Neuronal stem cell (in vitro differentiated cells): Measurements from ENCODE around the gene DENND1C.
"Not testable (repeated sequence)": the region's sequence is repeated elsewhere in the genome, so short reads cannot be mapped to it uniquely, and the experiment has no call there.

Experiments
- DNase-seq: peaks from one replicate; pipeline ENCODE4 v3.0.0-alpha.2; 2013; ENCODE audit warnings: low spot score
- H2AFZ ChIP-seq: one replicate; pipeline ENCODE4 v1.6.1; 2013; ENCODE audit warnings: mild to moderate bottlenecking, low read length, inconsistent platforms
- H2AK5ac ChIP-seq: 2 replicates; pipeline ENCODE4 v1.6.1; 2013; ENCODE audit warnings: low read depth, mild to moderate bottlenecking, inconsistent platforms, low read length, moderate library complexity, mixed read lengths
- H2BK120ac ChIP-seq: 2 replicates; pipeline ENCODE4 v1.6.1; 2013; ENCODE audit warnings: low read depth, mild to moderate bottlenecking, inconsistent platforms, low read length, moderate library complexity, mixed read lengths
- H2BK12ac ChIP-seq: one replicate; pipeline ENCODE4 v1.6.1; 2013; ENCODE audit warnings: low read length, inconsistent platforms
- H2BK15ac ChIP-seq: 2 replicates; pipeline ENCODE4 v1.6.1; 2013; ENCODE audit warnings: mild to moderate bottlenecking, low read length, inconsistent platforms, mixed read lengths
- H2BK5ac ChIP-seq: one replicate; pipeline ENCODE4 v1.6.1; 2013; ENCODE audit warnings: inconsistent platforms, mild to moderate bottlenecking, low read length, moderate library complexity
- H3K14ac ChIP-seq: one replicate; pipeline ENCODE4 v1.6.1; 2013; ENCODE audit warnings: low read length, inconsistent platforms
- H3K18ac ChIP-seq: 2 replicates; pipeline ENCODE4 v1.6.1; 2013; ENCODE audit warnings: low read length, inconsistent platforms
- H3K23ac ChIP-seq: 2 replicates; pipeline ENCODE4 v1.6.1; 2013; ENCODE audit warnings: low read depth, mild to moderate bottlenecking, mixed read lengths, low read length, inconsistent platforms; ENCODE audit not compliant: poor library complexity
- H3K27ac ChIP-seq: replicated peaks from 3 replicates; pipeline ENCODE4 v1.5.1; 2013; ENCODE audit warnings: low read length, inconsistent platforms
- H3K27me3 ChIP-seq, 3 experiments: 2 replicates each; pipeline ENCODE4 v1.6.1; 2013; ENCODE audit warnings: low read length in 3 of 3, mild to moderate bottlenecking in 2 of 3, inconsistent platforms in 1 of 3, low read depth in 1 of 3, mixed read lengths in 1 of 3, moderate library complexity in 1 of 3; ENCODE audit not compliant: control insufficient read depth in 3 of 3, insufficient read depth in 3 of 3
- H3K36me3 ChIP-seq, 2 donors: replicated peaks in 1 of 2; 2 replicates each; pipeline ENCODE4 v1.6.1; 2013; ENCODE audit warnings: low read length in 2 of 2; ENCODE audit not compliant: control insufficient read depth in 2 of 2, insufficient read depth in 2 of 2
- H3K4ac ChIP-seq: 2 replicates; pipeline ENCODE4 v1.6.1; 2013; ENCODE audit warnings: inconsistent platforms, mild to moderate bottlenecking, low read length, moderate library complexity
- H3K4me1 ChIP-seq, 2 donors: 1 replicate in 1 of 2; 2 replicates in 1 of 2; pipeline ENCODE4 v1.6.1; 2013; ENCODE audit warnings: low read length in 2 of 2, low read depth in 1 of 2; ENCODE audit not compliant: control insufficient read depth in 2 of 2, insufficient read depth in 1 of 2
- H3K4me2 ChIP-seq: one replicate; pipeline ENCODE4 v1.6.1; 2013; ENCODE audit warnings: mild to moderate bottlenecking, low read length, inconsistent platforms; ENCODE audit not compliant: insufficient read depth, poor library complexity, severe bottlenecking
- H3K4me3 ChIP-seq, 2 donors: 2 replicates each; pipeline ENCODE4 v1.5.1; 2013; ENCODE audit warnings: low read length in 2 of 2, mild to moderate bottlenecking in 2 of 2, inconsistent platforms in 1 of 2, moderate library complexity in 1 of 2
- H3K79me1 ChIP-seq: one replicate; pipeline ENCODE4 v1.6.1; 2013; ENCODE audit warnings: low read depth, mild to moderate bottlenecking, inconsistent platforms, low read length, moderate library complexity
- H3K9ac ChIP-seq: one replicate; pipeline ENCODE4 v1.6.1; 2013; ENCODE audit warnings: mild to moderate bottlenecking, low read depth, low read length, inconsistent platforms; ENCODE audit not compliant: poor library complexity
- H3K9me3 ChIP-seq, 2 donors: replicated peaks in 1 of 2; 2 replicates each; pipeline versions ENCODE3 to v1.6.1; 2013; ENCODE audit warnings: low read length in 2 of 2, mild to moderate bottlenecking in 2 of 2, inconsistent platforms in 1 of 2, low read depth in 1 of 2, mixed read lengths in 1 of 2, moderate library complexity in 1 of 2; ENCODE audit not compliant: control insufficient read depth in 2 of 2, insufficient read depth in 1 of 2
- H4K8ac ChIP-seq: one replicate; pipeline ENCODE4 v1.6.1; 2013; ENCODE audit warnings: low read depth, mild to moderate bottlenecking, inconsistent platforms, low read length, moderate library complexity
- H4K91ac ChIP-seq: one replicate; pipeline ENCODE4 v1.6.1; 2013; ENCODE audit warnings: low read length, low read depth, mild to moderate bottlenecking, inconsistent platforms; ENCODE audit not compliant: poor library complexity
- WGBS, 2 donors: extraction: QIAGEN DNeasy Blood & Tissue Kit; methylation state at CpG; one replicate each; pipeline ENCODE4 v1.1.7; 2013; ENCODE audit warnings: missing lambda C conversion rate in 2 of 2, mixed read lengths in 1 of 2; ENCODE audit not compliant: insufficient read length in 2 of 2, insufficient replicate concordance in 1 of 2; ENCODE audit errors: extremely low coverage in 2 of 2; 5-methylcytosine and 5-hydroxymethylcytosine counted together

The DENND1C gene

DNA sequence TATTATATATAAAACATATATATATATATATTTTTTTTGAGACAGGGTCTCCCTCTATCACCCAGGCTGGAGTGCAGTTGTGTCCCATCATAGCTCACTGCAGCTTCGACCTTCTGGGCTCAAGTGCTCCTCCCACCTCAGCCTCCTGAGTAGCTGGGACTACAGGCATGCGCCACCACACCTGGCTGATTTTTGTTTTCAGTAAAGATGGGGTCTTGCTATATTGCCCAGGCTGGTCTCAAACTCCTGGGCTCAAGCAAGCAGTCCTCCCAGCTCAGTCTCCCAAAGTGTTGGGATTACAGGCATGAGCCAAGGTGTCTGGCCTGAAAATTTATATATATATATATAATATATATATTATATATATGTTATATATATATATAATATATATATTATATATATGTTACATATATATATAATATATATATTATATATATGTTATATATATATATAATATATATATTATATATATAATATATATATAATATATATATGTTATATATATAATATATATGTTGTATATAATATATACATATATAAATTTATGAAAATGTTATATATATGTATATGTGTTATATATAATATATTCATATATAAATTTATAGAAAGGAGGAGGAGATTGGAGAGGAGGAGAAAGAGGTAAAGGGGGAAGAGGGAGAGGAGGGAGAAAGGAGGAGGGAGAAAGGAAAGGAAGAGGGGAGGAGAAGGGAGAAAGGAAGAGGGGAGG is 52.7 kb downstream of the DENND1C start:
- H2BK12ac ChIP-seq, H3K14ac ChIP-seq, H2BK5ac ChIP-seq, H3K79me1 ChIP-seq, H4K91ac ChIP-seq, H3K9ac ChIP-seq, H4K8ac ChIP-seq, H3K4me2 ChIP-seq, H2AK5ac ChIP-seq, DNase-seq, H3K27me3 ChIP-seq, H3K4me3 ChIP-seq, H2BK120ac ChIP-seq, H3K4ac ChIP-seq, H3K23ac ChIP-seq, H2BK15ac ChIP-seq, H3K36me3 ChIP-seq, H3K9me3 ChIP-seq, H2AFZ ChIP-seq, H3K27ac ChIP-seq, H3K4me1 ChIP-seq, H3K18ac ChIP-seq: not testable (repeated sequence)
- no CpG with 5 or more reads among the region's 2 CpGs for WGBS, 2 donors

DNA sequence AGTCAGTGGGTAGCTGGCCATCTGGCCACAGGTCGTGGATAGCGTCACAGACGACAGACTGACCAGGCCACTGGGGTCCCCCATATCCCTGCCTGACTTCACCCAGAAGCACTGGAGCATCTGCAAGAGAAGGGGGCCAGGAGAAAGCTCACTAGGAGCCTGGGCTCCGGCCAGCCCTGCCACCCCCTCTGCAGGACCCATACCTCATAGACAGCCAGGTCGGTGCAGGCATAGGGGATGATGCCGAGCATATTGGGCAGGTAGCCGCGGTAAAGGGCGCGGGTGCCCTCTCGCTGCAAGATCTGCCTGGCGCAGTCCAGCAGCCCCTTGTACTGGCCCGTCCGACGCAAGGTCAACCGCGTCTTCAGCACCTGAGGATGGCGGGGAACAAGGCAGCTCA is 54.5 kb downstream of the DENND1C start:
- Histone ChIP-seq H3K27me3 (peaks cover 0 to 5% (median 4%) of the 10 kb centered on the region in 3 experiments), H3K36me3 (peaks cover 2 to 13% of the 10 kb centered on the region in 2 donors), H3K4me3 (no peak overlapping the region), H3K18ac (peak overlapping the region; percentile 38), H2BK12ac (no peak overlapping the region), H3K9ac (peak overlapping the region; percentile 70), H2AFZ (no peak overlapping the region), H4K8ac (no peak overlapping the region), H3K4me1 (peaks cover 9% of the 10 kb centered on the region in 2 donors), H3K9me3 (peaks cover 4 to 5% of the 10 kb centered on the region in 2 donors), H3K79me1 (peaks cover 4% of the 10 kb centered on the region), H3K27ac (no peak overlapping the region), H2BK120ac (no peak overlapping the region), H2BK5ac (peak overlapping the region; percentile 53), H3K14ac (peak overlapping the region; percentile 71), H3K4ac (no peak overlapping the region), H3K4me2 (no peak overlapping the region), H2BK15ac (peak overlapping the region; percentile 33), H2AK5ac (peak overlapping the region; percentile 75), H4K91ac (no peak overlapping the region), H3K23ac (no peak overlapping the region)
- no peak for DNase-seq
- WGBS, 2 donors, result no CpG with 5 or more reads among the region's 18 CpGs

DNA sequence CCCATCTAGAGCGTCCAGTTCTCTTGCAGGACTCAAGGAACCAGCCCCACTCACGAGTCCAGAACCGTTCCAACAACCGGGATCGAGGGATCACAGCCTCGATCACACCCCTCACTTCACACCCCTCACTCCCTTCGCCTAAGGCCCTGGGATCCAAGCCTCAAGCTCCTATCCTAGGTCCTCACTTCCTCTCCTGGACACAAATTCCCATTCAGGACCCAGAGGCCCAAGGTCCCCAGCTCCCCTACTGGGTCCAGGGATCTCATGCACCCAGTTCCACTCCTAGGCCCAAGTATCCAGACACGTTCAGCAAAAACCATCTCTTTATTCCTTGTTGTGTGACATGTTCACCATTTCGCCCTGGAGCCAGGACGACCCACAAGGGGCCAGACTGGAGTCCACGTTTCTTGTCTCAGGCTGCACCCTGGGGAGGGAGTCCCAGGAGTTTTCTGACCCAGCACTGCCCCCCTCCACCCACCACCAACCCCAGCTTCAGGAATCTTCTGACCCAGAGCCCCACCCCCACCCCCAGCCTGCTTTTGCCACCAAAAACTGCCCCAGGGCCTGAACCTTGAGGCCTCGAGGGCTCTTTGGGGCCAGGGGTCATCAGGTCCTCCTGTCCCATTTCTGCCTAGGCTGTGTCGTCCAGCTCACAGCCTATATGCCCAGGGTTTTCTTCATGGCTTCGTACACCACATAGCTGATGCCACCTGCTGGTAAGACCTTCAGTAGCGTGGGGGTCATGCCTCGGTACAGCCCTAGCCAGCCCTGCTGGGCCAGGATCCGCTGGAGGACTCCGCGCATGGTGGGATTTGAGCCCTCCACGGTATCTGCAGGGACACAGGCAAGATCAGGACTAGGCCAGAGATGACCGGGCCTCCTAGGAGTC is 55.6 kb downstream of the DENND1C start:
- no CpG with 5 or more reads among the region's 21 CpGs for WGBS, 2 donors
- Histone ChIP-seq H3K36me3 (peaks cover 14 to 25% of the 10 kb centered on the region in 2 donors), H3K23ac (no peak overlapping the region), H3K27ac (peak overlapping the region; percentile 52), H3K27me3 (peaks cover 0 to 5% (median 4%) of the 10 kb centered on the region in 3 experiments), H3K4me2 (peak overlapping the region; percentile 15), H3K4ac (no peak overlapping the region), H3K9me3 (peaks cover 4 to 5% of the 10 kb centered on the region in 2 donors), H2AFZ (peak overlapping the region; percentile 79), H2BK12ac (peak overlapping the region; percentile 60), H2BK5ac (no peak overlapping the region), H2AK5ac (peak overlapping the region; percentile 0), H3K18ac (peak overlapping the region; percentile 78), H3K4me3 (peak overlapping the region in 1 of 2 donors; percentile 63), H2BK120ac (no peak overlapping the region), H3K14ac (peak overlapping the region; percentile 28), H3K9ac (no peak overlapping the region), H3K79me1 (peaks cover 12% of the 10 kb centered on the region), H4K91ac (no peak overlapping the region), H2BK15ac (peak overlapping the region; percentile 11), H3K4me1 (peaks cover 9 to 13% of the 10 kb centered on the region in 2 donors), H4K8ac (no peak overlapping the region)
- no peak for DNase-seq
